CD4-positive, alpha-beta memory T cell (primary cell): ENCODE results near the gene PPM1A. TPM values are rescaled to one million over a fixed set of nuclear protein-coding genes. Genes with fewer than 3 reads are reported as not detected.
A peak's percentile ranks its signal among the peaks of the same experiment; 100 is the strongest.

ENCODE experiments used
- CTCF ChIA-PET: fragments of 350-600 bp; sonication (Branson Sonifier 250); formaldehyde crosslinking; loops from one replicate; lab custom pipeline; 2021; ENCODE audit warnings: inconsistent platforms; ENCODE audit not compliant: partially characterized antibody; lab: Charles Lee
- POLR2A ChIA-PET: fragments of 350-600 bp; sonication (Branson Sonifier 250); formaldehyde crosslinking; loops from one replicate; lab custom pipeline; 2021; ENCODE audit not compliant: partially characterized antibody; lab: Charles Lee
- DNase-seq, 5 donors: peaks; one replicate each; pipeline versions ENCODE4 v3.0.0 to v3.0.0-alpha.2; 2020 to 2022; ENCODE audit warnings: mixed read lengths in 1 of 5
- H3K27ac ChIP-seq: one replicate; pipeline ENCODE4 v1.7.0; 2013; ENCODE audit warnings: low read depth, low read length
- H3K27me3 ChIP-seq: 2 replicates; pipeline ENCODE4 v1.7.0; 2013; ENCODE audit warnings: mild to moderate bottlenecking, low read length, moderate library complexity; ENCODE audit not compliant: insufficient read depth
- H3K36me3 ChIP-seq: 2 replicates; pipeline ENCODE4 v1.7.0; 2013; ENCODE audit warnings: mild to moderate bottlenecking, low read length, moderate library complexity; ENCODE audit not compliant: insufficient read depth
- H3K4me1 ChIP-seq: 2 replicates; pipeline ENCODE4 v1.7.0; 2013; ENCODE audit warnings: mild to moderate bottlenecking, low read length, moderate library complexity; ENCODE audit not compliant: insufficient read depth
- H3K4me3 ChIP-seq, 2 donors: one replicate each; pipeline ENCODE4 v1.7.0; 2013; ENCODE audit warnings: low read length in 2 of 2, mild to moderate bottlenecking in 1 of 2
- H3K9me3 ChIP-seq, 2 donors: one replicate each; pipeline ENCODE4 v1.7.0; 2013; ENCODE audit warnings: low read length in 2 of 2, control low read depth in 1 of 2; ENCODE audit not compliant: control insufficient read depth in 1 of 2
- H3K27ac Mint-ChIP-seq, 7 donors: one replicate each; pipeline ENCODE4 v1.8.0; 2020 to 2021; ENCODE audit warnings: mixed read lengths in 7 of 7, mild to moderate bottlenecking in 6 of 7, inconsistent platforms in 3 of 7, moderate library complexity in 3 of 7
- H3K27me3 Mint-ChIP-seq, 2 donors: one replicate each; pipeline ENCODE4 v1.8.0; 2020 to 2021; ENCODE audit warnings: mixed read lengths in 2 of 2
- H3K36me3 Mint-ChIP-seq, 2 donors: one replicate each; pipeline ENCODE4 v1.8.0; 2020 to 2021; ENCODE audit warnings: mixed read lengths in 2 of 2, inconsistent platforms in 1 of 2, mild to moderate bottlenecking in 1 of 2
- H3K4me1 Mint-ChIP-seq, 4 donors: one replicate each; pipeline ENCODE4 v1.8.0; 2020 to 2021; ENCODE audit warnings: mixed read lengths in 4 of 4, mild to moderate bottlenecking in 1 of 4
- H3K4me3 Mint-ChIP-seq, 8 donors: one replicate each; pipeline ENCODE4 v1.8.0; 2020 to 2021; ENCODE audit warnings: mixed read lengths in 8 of 8, mild to moderate bottlenecking in 7 of 8, moderate library complexity in 6 of 8, inconsistent platforms in 3 of 8
- H3K9me3 Mint-ChIP-seq, 8 donors: one replicate each; pipeline ENCODE4 v1.8.0; 2020 to 2021; ENCODE audit warnings: mixed read lengths in 8 of 8, mild to moderate bottlenecking in 5 of 8, inconsistent platforms in 3 of 8, moderate library complexity in 1 of 8
- intact Hi-C: fragments of 100-400 bp; cut with micrococcal nuclease; formaldehyde crosslinking; loops from one replicate; pipeline ENCODE4 v1.15.1; 2023
- polyA plus RNA-seq, 2 donors: library from polyadenylated mRNA; unstranded; fragments of 300-500 nt; fragmentation: Illumina TruSeq; gene quantifications; one replicate each; pipeline ENCODE4 v1.2.3, GENCODE V29; 2021
- total RNA-seq, 2 experiments: library from RNA; stranded (reverse); gene quantifications; one replicate each; pipeline ENCODE4 v1.2.3, GENCODE V29; 2021

The PPM1A gene
- total and polyA plus RNA-seq, 4 experiments from 2014 or later: 14.8 to 48.5 (median 33.6) TPM

DNA sequence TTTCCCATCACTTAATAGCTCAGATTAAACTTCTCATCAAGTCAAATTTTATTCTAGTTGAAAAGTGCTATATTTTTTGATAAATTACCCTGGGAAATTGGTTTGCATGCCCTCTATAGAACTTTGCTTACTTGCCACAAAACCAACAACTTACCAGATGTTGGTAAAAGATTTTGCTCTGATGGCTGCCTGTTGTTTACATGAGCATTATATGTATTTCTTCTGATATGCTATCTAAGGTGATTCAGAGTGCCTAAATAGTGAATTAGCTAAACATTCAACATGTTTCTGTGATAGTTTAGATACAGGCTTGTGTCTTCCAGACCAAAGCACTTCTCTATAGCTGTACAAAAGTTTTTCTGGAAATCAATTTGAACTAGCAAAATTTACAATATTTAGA lies 51.0 kb downstream of the PPM1A start:
- H3K4me3 Mint-ChIP-seq: no peak overlapping the region
- intact Hi-C loops: no loop called here
- no peaks in the 10 kb centered on the region for H3K27me3 ChIP-seq
- peak overlapping the region in 1 of 7 donors; percentile 37 for H3K27ac Mint-ChIP-seq
- H3K36me3 Mint-ChIP-seq: peaks cover 0 to 5% of the 10 kb centered on the region in 2 donors
- H3K27me3 Mint-ChIP-seq: no peaks in the 10 kb centered on the region
- H3K27ac ChIP-seq: no peak overlapping the region
- H3K4me1 ChIP-seq: no peaks in the 10 kb centered on the region
- no peaks in the 10 kb centered on the region for H3K9me3 Mint-ChIP-seq
- H3K36me3 ChIP-seq: no peaks in the 10 kb centered on the region
- no peak for DNase-seq
- H3K4me3 ChIP-seq: no peak overlapping the region
- no peaks in the 10 kb centered on the region for H3K9me3 ChIP-seq
- POLR2A ChIA-PET: interaction anchor here (0.7 kb wide), 1 partner anchor 51 kb away, joined by 3 read pairs; the partner anchor contains the start of gene PPM1A
- CTCF ChIA-PET: interaction anchor here (0.8 to 1.3 kb wide), 4 partner anchors 10 to 34 kb away, joined by 3 to 4 read pairs (median 4); no protein-coding TSS in a partner anchor
- peaks cover 0 to 3% (median 0%) of the 10 kb centered on the region in 4 donors for H3K4me1 Mint-ChIP-seq

DNA sequence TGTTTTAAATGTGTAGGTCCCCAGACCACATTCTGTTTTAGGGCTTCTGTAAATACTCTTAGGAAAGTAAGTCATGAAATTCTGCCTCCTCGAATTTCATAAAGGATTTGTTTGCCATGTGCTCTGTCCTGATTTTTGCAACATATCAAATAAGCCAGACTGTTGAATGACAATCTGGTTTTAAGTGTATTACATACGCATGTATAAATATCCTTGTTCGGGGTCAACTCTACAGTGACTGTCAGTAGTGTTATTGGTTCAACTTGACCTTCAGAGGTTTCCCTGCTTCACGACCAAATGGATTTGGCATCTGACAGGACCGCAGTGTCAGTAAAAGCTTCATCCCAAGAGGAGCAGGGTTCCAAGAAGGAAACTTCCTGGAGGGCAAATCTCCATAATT lies 52.7 kb downstream of the PPM1A start:
- CTCF ChIA-PET: no interaction called here
- H3K4me3 Mint-ChIP-seq: no peak overlapping the region

DNA sequence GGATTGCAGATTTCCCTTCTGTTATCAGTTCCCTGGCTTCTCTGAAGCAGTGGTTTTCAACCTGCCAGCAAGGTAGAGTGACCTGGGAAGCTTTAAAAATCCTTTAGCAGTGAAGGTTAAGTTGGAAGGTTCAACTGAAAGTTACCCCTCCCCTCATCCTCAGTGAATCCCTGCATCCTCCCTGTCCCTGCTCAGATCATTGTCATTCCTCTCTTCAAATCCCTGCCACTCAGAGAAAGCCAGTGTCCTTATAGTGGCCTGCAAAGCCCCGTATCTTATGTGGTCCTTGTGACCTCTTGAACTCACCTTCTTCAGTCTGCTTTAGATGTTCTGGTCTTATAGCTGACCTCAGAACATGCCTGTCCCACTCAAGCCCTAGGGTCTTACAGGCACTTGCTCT lies 53.6 kb downstream of the PPM1A start:
- ChIA-PET CTCF (interaction anchor here (1.1 kb wide), 1 partner anchor 29 kb away, joined by 3 read pairs; no protein-coding TSS in a partner anchor), POLR2A (no interaction called here)
- H3K27me3 ChIP-seq: no peaks in the 10 kb centered on the region
- intact Hi-C loops: no loop called here
- peaks cover 0 to 9% (median 0%) of the 10 kb centered on the region in 8 donors for H3K9me3 Mint-ChIP-seq
- no peaks in the 10 kb centered on the region for H3K27me3 Mint-ChIP-seq
- H3K9me3 ChIP-seq: no peaks in the 10 kb centered on the region
- H3K27ac Mint-ChIP-seq: no peak overlapping the region
- H3K36me3 ChIP-seq: no peaks in the 10 kb centered on the region
- peaks cover 0 to 3% (median 0%) of the 10 kb centered on the region in 4 donors for H3K4me1 Mint-ChIP-seq
- H3K27ac ChIP-seq: no peak overlapping the region
- H3K36me3 Mint-ChIP-seq: no peaks in the 10 kb centered on the region
- no peaks in the 10 kb centered on the region for H3K4me1 ChIP-seq
- H3K4me3 ChIP-seq: no peak overlapping the region
- no peak overlapping the region for H3K4me3 Mint-ChIP-seq
- no peak for DNase-seq

More for the DNA sequence above, 52.7 kb downstream of the PPM1A start:
- POLR2A ChIA-PET: no interaction called here
- H3K36me3 ChIP-seq: no peaks in the 10 kb centered on the region
- H3K4me3 ChIP-seq: no peak overlapping the region
- no peaks in the 10 kb centered on the region for H3K9me3 ChIP-seq
- Mint-ChIP-seq H3K36me3 (peaks cover 0 to 4% of the 10 kb centered on the region in 2 donors), H3K27me3 (no peaks in the 10 kb centered on the region), H3K27ac (no peak overlapping the region), H3K9me3 (peaks cover 0 to 9% (median 0%) of the 10 kb centered on the region in 8 donors), H3K4me1 (peaks cover 0 to 3% (median 0%) of the 10 kb centered on the region in 4 donors)
- H3K4me1 ChIP-seq: no peaks in the 10 kb centered on the region
- no peak for DNase-seq
- H3K27me3 ChIP-seq: no peaks in the 10 kb centered on the region
- intact Hi-C loops: no loop called here
- H3K27ac ChIP-seq: no peak overlapping the region

DNA sequence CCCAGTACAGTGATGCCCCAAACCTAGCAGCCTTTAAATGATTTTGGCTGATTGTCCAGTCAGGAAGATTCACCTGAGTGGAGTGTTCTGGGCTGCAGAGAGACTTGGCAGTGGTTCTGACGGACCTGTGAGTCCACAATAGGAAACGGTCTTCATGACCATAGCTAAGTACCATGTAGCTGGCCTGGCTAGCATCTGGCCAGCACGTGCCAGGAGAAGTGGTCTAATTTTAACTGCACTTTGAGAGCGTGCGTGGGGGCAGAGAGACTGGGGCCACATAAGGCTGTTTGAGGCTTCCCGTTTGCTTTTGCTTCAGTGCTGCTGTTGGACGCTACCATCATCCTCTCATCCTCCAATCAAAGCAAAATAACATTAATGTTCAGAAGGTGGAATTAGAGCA lies 54.7 kb downstream of the PPM1A start:
- CTCF ChIA-PET: no interaction called here
- Mint-ChIP-seq H3K4me3 (no peak overlapping the region), H3K27ac (no peak overlapping the region), H3K4me1 (peaks cover 0 to 3% (median 0%) of the 10 kb centered on the region in 4 donors), H3K9me3 (peaks cover 0 to 9% (median 0%) of the 10 kb centered on the region in 8 donors), H3K36me3 (no peaks in the 10 kb centered on the region), H3K27me3 (no peaks in the 10 kb centered on the region)
- Histone ChIP-seq H3K9me3 (no peaks in the 10 kb centered on the region), H3K4me1 (no peaks in the 10 kb centered on the region), H3K36me3 (no peaks in the 10 kb centered on the region), H3K4me3 (no peak overlapping the region), H3K27me3 (no peaks in the 10 kb centered on the region), H3K27ac (no peak overlapping the region)
- POLR2A ChIA-PET: no interaction called here
- intact Hi-C loops: no loop called here
- no peak for DNase-seq

DNA sequence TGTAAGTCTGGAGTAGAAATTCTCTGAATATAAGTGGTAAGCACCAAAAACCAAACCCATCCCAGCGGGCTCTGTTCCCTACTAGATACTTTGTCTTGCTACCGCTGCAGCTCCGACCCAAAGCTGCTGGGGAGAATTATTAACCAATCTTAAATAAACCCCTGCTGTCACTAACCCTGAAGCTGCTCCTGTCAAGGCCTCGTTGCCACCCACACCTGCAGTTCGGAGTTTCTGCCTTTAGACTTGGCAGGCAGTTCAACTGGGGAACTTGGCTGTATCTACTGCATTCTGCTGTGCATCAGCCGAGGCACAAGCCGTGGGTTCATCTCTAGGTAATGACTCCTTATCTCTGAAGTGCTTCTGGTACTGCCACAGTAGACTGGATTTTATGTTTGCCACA lies 55.5 kb downstream of the PPM1A start:
- H3K36me3 ChIP-seq: no peaks in the 10 kb centered on the region
- DNase-seq: no peak
- peaks cover 0 to 3% (median 0%) of the 10 kb centered on the region in 4 donors for H3K4me1 Mint-ChIP-seq
- peak overlapping the region in 1 of 7 donors; percentile 54 for H3K27ac Mint-ChIP-seq
- CTCF ChIA-PET: no interaction called here
- H3K36me3 Mint-ChIP-seq: no peaks in the 10 kb centered on the region
- no peak overlapping the region for H3K4me3 ChIP-seq
- H3K27me3 ChIP-seq: no peaks in the 10 kb centered on the region
- no peaks in the 10 kb centered on the region for H3K4me1 ChIP-seq
- H3K9me3 ChIP-seq: no peaks in the 10 kb centered on the region
- H3K4me3 Mint-ChIP-seq: no peak overlapping the region
- no peak overlapping the region for H3K27ac ChIP-seq
- peaks cover 0 to 9% (median 0%) of the 10 kb centered on the region in 8 donors for H3K9me3 Mint-ChIP-seq
- POLR2A ChIA-PET: no interaction called here
- intact Hi-C loops: no loop called here
- H3K27me3 Mint-ChIP-seq: no peaks in the 10 kb centered on the region

DNA sequence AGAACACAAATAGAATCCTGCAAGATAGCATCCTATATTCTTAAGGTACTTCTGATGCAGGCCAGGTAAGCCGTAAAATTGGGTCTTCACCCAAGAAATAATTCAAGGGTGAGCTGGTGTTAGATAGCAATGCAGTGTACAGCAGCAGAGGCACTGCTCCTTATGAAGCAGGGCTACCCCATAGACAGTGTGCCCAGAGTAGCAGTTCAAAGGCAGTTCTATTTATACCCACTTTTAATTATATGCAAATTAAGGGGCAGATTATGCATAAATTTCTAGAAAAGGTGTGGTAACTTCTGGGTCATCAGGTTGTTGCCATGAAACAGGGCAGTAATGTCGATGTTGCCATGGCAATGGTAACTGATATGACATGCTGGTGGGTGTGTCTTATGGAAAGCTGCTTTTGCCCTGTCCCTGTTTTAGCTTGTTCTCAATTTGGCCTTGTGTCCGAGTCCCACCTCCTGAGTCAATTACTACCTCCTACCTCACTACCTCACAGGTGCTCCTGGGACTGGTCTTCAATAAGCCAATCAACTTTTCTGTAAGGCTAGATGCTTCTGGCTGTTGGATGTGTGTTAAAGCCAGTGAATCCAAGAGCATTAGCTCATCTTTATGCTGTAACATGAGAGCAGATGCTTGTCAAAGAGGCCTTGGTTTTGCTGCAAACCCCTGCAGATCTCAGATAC lies 61.0 kb downstream of the PPM1A start:
- H3K27me3 Mint-ChIP-seq: peaks cover 4 to 7% of the 10 kb centered on the region in 2 donors
- CTCF ChIA-PET: interaction anchor here (2.5 kb wide), 1 partner anchor 21 kb away, joined by 13 read pairs; no protein-coding TSS in a partner anchor
- Histone ChIP-seq H3K27ac (no peak overlapping the region), H3K36me3 (no peaks in the 10 kb centered on the region), H3K4me1 (no peaks in the 10 kb centered on the region), H3K27me3 (no peaks in the 10 kb centered on the region), H3K4me3 (no peak overlapping the region), H3K9me3 (no peaks in the 10 kb centered on the region)
- POLR2A ChIA-PET: interaction anchor here (0.8 kb wide), 1 partner anchor 61 kb away, joined by 3 read pairs; the partner anchor contains the start of gene PPM1A
- H3K36me3 Mint-ChIP-seq: no peaks in the 10 kb centered on the region
- H3K4me1 Mint-ChIP-seq: no peaks in the 10 kb centered on the region
- no peak overlapping the region for H3K27ac Mint-ChIP-seq
- H3K9me3 Mint-ChIP-seq: peaks cover 0 to 9% (median 0%) of the 10 kb centered on the region in 8 donors
- intact Hi-C loops: no loop called here
- no peak for DNase-seq
- H3K4me3 Mint-ChIP-seq: no peak overlapping the region

DNA sequence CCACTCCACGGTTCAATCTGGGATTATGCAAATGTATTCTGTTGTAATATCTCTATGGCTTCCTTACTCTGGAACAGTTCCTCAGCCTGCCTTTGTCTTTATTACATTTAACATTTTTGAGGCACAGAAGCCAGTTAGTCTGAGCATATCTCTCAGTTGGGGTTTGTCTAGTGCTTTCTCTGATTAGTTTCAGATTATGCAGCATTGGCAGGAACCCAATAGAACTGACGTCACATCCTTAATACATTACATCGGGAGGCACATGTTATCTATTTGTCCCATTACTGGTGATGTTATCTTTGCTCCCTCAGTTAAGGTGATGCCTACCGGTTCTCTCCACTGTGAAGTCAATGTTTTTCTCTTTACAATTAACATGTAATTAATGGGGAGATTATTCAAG lies 62.4 kb downstream of the PPM1A start:
- no peaks in the 10 kb centered on the region for H3K4me1 ChIP-seq
- peak overlapping the region in 1 of 7 donors; percentile 43 for H3K27ac Mint-ChIP-seq
- peaks cover 0 to under 1% (median 0%) of the 10 kb centered on the region in 8 donors for H3K9me3 Mint-ChIP-seq
- no peaks in the 10 kb centered on the region for H3K36me3 Mint-ChIP-seq
- H3K4me3 ChIP-seq: no peak overlapping the region
- no peak overlapping the region for H3K27ac ChIP-seq
- intact Hi-C loops: no loop called here
- H3K36me3 ChIP-seq: no peaks in the 10 kb centered on the region
- no peaks in the 10 kb centered on the region for H3K27me3 ChIP-seq
- no peaks in the 10 kb centered on the region for H3K4me1 Mint-ChIP-seq
- H3K9me3 ChIP-seq: no peaks in the 10 kb centered on the region
- peaks cover 4 to 7% of the 10 kb centered on the region in 2 donors for H3K27me3 Mint-ChIP-seq
- CTCF ChIA-PET: no interaction called here
- POLR2A ChIA-PET: no interaction called here
- no peak overlapping the region for H3K4me3 Mint-ChIP-seq
- DNase-seq: peak in 2 of 5 donors; percentile 13 to 14
